Activated T-cell treated with anti-CD3 and anti-CD28 coated beads for 1 hour (primary cell): Measurements from ENCODE around the gene ZBTB5.

Experiments used
- DNase-seq: peaks from one replicate; pipeline ENCODE4 v3.0.0-alpha.2; 2020; ENCODE audit warnings: low read depth

ZBTB5 gene

GRCh38 chr9:37424686-37425297 is 40.5 kb downstream of the ZBTB5 start:
- DNase-seq = no peak

DNA sequence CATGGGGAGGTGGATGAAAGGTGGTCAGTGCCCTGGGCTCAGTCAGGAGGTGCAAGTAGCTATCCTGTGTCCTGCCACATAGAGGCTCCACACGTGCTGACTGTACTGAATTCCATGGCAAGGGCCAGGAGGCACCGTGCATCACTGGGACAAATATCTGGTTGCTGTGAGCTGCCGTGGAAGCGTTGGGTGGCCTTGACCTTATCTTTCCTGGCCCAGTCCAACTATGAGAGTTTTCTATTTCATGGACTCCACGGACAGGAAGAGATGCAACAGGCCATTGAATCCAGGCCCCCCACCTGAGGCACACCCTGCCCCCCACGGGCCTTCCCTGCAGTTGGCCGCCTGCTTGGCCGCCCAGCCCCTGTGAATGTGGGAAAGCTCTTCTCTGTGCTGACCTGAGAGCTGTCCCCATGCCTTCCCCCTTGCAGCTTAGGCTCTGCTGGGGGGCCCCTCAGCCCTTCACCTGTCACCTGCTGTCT is 41.0 kb downstream of the ZBTB5 start:
- DNase-seq = no peak

DNA sequence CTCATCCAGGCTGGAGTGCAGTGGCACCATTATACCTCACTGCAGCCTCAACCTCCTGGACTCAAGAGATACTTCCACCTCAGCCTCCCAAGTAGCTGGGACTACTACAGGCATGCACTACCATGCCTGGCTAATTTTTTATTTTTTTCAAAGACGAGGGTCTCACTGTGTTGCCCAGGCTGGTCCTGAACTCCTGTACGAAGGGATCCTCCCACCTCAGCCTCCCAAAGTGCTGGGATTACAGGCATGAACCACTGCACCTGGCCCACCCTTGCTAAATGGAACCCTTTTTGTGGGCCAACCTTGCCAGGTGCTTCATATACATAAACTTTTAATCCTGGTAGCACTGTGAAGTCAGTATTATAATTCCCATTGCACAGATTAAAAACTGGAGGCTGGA is 41.7 kb downstream of the ZBTB5 start:
- no peak for DNase-seq

DNA sequence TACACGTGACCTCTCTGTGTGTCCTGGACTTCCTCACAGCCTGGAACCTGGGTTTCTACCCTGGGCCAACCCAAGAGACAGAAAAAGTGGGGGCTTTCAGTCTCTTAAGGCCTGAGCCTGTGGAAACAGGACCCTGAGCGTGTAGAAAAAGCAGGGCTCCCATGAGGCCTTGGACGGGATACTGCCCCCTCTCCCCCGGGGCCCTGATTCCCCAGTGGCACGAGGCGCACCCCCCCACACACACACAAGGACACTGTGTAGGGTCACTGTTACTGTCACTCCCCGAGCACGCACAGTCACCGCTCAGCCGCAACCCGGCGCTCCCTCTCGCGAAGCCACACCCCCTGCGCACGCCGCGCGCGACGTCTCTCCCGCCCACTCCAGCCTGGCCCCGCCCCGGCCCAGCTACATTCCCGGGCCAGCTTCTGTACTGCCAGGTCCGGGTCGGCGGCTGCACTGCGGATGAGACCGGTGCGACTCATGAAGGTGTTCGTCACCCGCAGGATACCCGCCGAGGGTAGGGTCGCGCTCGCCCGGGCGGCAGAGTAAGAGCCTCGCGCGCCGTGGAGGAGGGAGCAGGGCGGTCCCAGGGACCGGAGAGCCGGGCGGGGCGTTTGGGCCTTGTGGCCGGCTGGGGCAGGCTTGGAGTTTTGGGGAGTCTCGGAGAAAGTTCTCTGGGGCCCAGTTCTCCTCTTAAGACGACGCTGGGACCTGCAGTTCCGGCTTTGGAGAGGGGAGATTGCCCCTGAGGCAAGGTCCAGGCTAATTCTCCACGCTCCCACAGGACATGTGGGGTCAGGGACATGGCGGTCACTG is 42.8 kb downstream of the ZBTB5 start, which contains the start of gene GRHPR:
TSS of gene GRHPR (plus strand) at position 408 of the 816 bp plus-strand sequence. CDS start at position 463, 55 bp downstream.
- peak; percentile 84 for DNase-seq

- DNase-seq = no peak
These were observed 43.3 kb downstream of the ZBTB5 start for GRCh38 chr9:37421914-37422288.

GRCh38 chr9:37420271-37421215 is 44.7 kb downstream of the ZBTB5 start:
- no peak for DNase-seq

DNA sequence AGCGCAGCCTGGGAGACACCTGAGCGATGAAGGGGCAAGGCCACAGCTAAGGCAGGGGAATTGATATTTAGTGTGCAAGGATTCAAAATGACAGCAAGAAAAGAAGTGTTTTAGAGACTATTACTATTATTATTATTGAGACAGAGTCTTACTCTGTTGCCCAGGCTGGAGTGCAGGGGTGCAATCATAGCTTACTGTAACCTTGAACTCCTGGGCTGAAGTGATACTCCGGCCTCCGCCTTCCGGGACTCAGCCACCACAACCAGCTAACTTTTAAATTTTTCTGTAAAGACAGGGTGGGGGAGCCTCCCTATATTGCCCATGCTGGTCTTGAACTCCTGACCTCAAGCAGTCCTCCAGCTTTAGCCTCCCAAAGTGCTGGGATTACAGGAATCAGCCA is 46.0 kb downstream of the ZBTB5 start:
- DNase-seq = no peak

DNA sequence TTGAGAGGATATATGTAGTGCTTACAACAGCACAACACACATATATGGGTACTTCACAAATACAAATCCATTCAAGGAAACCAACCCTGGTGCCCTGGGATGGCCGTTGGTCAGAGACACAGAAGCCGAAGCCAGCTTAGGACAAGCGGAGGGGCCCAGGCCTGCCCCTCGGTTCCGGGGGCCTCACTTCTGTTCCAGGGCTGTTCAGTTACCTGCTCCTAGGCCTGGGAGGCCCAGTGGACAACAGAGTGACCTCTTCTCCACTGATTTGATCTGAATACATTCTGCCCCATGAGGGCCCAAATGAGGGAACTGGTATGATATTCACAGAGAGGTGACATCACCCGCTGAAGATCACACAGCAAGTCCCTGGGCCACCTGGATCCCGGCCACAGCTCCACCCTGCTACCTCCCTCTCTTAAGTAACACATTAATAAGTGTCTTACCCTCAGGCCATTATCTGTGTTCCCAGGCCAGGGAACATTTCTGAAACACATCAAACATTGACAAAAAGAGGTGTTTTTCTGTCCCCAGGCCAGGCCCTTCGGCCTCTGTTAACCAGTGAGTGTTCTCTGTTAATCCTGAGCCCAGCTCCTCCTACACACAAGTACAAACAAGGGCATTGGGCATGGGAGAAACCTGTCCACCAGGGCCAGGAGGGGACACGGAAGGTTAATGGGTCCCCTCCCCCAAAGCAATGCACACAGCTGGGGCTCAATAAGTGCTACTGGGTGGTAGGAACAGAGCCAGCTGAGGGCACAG is 47.2 kb downstream of the ZBTB5 start:
- DNase-seq = no peak

- no peak for DNase-seq
These were observed 47.9 kb downstream of the ZBTB5 start for GRCh38 chr9:37417252-37417803.

DNA sequence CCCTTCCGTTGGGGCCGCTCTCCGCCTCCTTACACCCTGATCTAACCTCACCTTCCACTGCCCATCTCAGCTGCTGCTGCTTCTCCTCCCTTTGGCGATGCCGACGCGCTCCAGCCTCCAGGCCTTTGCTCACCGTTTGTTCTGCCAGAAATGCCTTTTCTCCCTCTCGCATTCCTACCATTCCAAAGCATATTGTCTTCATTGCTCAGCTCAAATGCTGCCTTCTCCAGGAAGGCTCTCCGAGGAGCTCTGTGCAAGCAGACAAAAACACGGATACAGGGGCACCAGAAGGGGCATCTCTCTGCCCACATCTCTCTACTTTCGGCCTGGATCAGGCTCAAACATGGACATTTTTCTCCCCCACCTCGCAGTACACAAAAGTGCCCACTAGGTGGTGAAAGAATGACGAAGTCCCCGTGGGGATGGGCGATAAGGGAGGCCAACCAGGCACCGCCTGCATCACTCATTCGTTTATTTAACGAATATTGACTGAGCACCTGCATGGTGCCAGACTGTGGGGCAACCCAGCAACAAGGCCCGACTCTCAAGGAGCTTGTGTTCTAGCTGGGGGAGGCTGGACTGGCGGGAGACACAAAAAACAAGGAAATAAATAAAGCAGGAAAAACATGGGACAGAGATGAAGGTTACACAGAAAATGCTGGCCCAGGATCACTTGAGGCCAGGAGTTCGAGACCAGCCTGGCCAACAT is 50.1 kb downstream of the ZBTB5 start:
- DNase-seq = peak; percentile 66

- DNase-seq = no peak
These were observed 50.7 kb downstream of the ZBTB5 start for GRCh38 chr9:37414503-37414943.

- no peak for DNase-seq
These were observed 51.9 kb downstream of the ZBTB5 start for GRCh38 chr9:37413311-37413710.

- DNase-seq = no peak
These were observed 52.7 kb downstream of the ZBTB5 start for GRCh38 chr9:37412431-37413151.

- no peak for DNase-seq
These were observed 54.1 kb downstream of the ZBTB5 start for GRCh38 chr9:37410969-37411785.

DNA sequence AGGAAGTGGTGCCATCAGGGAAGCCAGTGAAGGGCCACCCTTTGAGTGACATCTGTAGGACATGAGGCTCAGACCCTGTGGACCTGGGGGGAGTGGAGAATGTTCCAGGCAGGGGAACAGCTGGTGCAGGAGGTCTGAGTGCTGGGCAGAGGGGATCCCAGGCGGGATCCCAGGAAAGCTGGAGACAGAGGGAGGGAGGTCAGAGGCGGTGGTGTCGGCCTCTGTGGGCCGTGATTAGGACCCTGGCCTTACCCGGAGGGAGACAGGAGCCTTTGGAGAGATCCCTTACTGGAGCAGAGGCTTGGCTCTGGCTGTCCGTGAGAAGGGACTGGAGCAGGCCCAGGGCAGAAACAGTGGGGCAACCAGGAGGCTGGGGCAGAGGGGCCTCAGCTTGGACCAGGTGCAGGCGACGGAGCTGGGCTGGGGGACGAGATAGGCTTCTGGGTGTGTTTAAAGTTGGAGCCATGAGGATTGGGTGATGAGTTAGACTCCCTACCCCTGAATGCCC is 54.8 kb downstream of the ZBTB5 start:
- no peak for DNase-seq

- DNase-seq = peak; percentile 28
These were observed 56.1 kb downstream of the ZBTB5 start for GRCh38 chr9:37408933-37409710.

- DNase-seq = no peak
These were observed 57.8 kb downstream of the ZBTB5 start for GRCh38 chr9:37407468-37407867.
